K562 (cell line): Measurements from ENCODE around the gene COG4. TPM values are rescaled to one million over a fixed set of nuclear protein-coding genes. Genes with fewer than 3 reads are reported as not detected.

Experiments used
- CREB5 ChIP-seq: fragments of 250-450 bp; sonication (Bioruptor Pico); IDR thresholded peaks from 2 replicates; pipeline ENCODE4 v1.5.0; 2020; ENCODE audit warnings: mild to moderate bottlenecking
- CUX1 ChIP-seq: fragments of 200-800 bp; sonication (Bioruptor generic); IDR thresholded peaks from 2 replicates; pipeline ENCODE4 v1.6.1; 2016; ENCODE audit warnings: missing genetic modification characterization, missing compliant biosample characterization
- ESRRA ChIP-seq: fragments of 450-650 bp; IDR thresholded peaks from 2 replicates; pipeline ENCODE4 v1.6.1; 2014; ENCODE audit warnings: low read depth, mild to moderate bottlenecking, moderate library complexity, borderline replicate concordance
- HINFP ChIP-seq: fragments of 450-650 bp; conservative IDR thresholded peaks from 2 replicates; pipeline ENCODE4 v1.6.1; 2016; ENCODE audit warnings: missing genetic modification characterization, low read depth, mild to moderate bottlenecking, control low read depth, missing compliant biosample characterization
- MAX ChIP-seq: sonication (generic); formaldehyde crosslinking; IDR thresholded peaks from 2 replicates; pipeline ENCODE4 v1.9.0; 2022; ENCODE audit warnings: mild to moderate bottlenecking, missing genetic modification reagents
- RERE ChIP-seq: sonication (generic); formaldehyde crosslinking; IDR thresholded peaks from 2 replicates; pipeline ENCODE4 v1.8.0; 2023; ENCODE audit warnings: missing genetic modification reagents, mild to moderate bottlenecking, borderline replicate concordance
- TAF1 ChIP-seq: IDR thresholded peaks from 2 replicates; pipeline ENCODE4 v1.6.1; 2011; ENCODE audit warnings: mild to moderate bottlenecking, low read length, moderate library complexity; ENCODE audit not compliant: insufficient read depth, control insufficient read depth, severe bottlenecking; ENCODE audit errors: extremely low read depth
- ZNF121 ChIP-seq: sonication (generic); formaldehyde crosslinking; conservative IDR thresholded peaks from 2 replicates; pipeline ENCODE4 v1.8.0; 2022; ENCODE audit warnings: missing genetic modification reagents
- ZNF57 ChIP-seq: fragments of 450-650 bp; formaldehyde crosslinking; IDR thresholded peaks from 2 replicates; pipeline ENCODE4 v1.4.0; 2020; ENCODE audit warnings: mild to moderate bottlenecking, moderate library complexity
- ZZZ3 ChIP-seq: fragments of 450-650 bp; IDR thresholded peaks from 2 replicates; pipeline ENCODE4 v1.6.1; 2016; ENCODE audit warnings: antibody characterized with exemption, mild to moderate bottlenecking, moderate library complexity
- polyA plus RNA-seq, 8 experiments: library from polyadenylated mRNA; depleted of rRNA in 4 of 8; stranded (reverse) in 5 of 8; unstranded in 3 of 8; fragments of >200 nt; fragmentation: Nextera tagmentation in 2 of 8; fragmentation: Illumina TruSeq in 1 of 8; extraction: Ambion mirVana in 2 of 8; extraction: Trizol in 1 of 8; gene quantifications; 2 replicates each; pipeline versions ENCODE4 v1.2.1 to v1.2.3, GENCODE V29; 2011 to 2014; ENCODE audit warnings: inconsistent platforms in 1 of 8, missing spikeins in 1 of 8
- total RNA-seq, 7 experiments: library from RNA; depleted of rRNA in 6 of 7; stranded (reverse); fragments of >200 nt in 6 of 7; fragmentation: Illumina TruSeq in 2 of 7; extraction: Trizol in 2 of 7; gene quantifications; 2 replicates each; pipeline versions ENCODE4 v1.2.1 to v1.2.3, GENCODE V29; 2011 to 2021; ENCODE audit warnings: low replicate concordance in 1 of 7

Gene COG4
- total and polyA plus RNA-seq, 9 of the 15 experiments (the other 6 are each of a cell fraction or from before 2014, with no cell fraction given), result 13.7 to 73.9 (median 44.2) TPM

- TF ChIP-seq RERE (no peak), CUX1 (CRISPR knock-in tag) (no peak), HINFP (tag) (no peak), ZNF121 (CRISPR knock-in tag) (no peak), TAF1 (peak; percentile 19), ZNF57 (CRISPR knock-in tag) (no peak), MAX (CRISPR knock-in tag) (0 out of 2 replicates have a peak, but pooled peaks have one; percentile 15), CREB5 (no peak), ZZZ3 (no peak), ESRRA (no peak)
Observed at GRCh38 chr16:70437582-70438557, 85.5 kb downstream of the COG4 start (continued).
